COLO668 (cell line): ENCODE data around the gene ADAMTSL5.
"Not testable (repeated sequence)": the region's sequence is repeated elsewhere in the genome, so short reads cannot be mapped to it uniquely, and the experiment has no call there.

Source experiments
- DNase-seq: peaks from one replicate; lab custom pipeline; 2025; ENCODE audit not compliant: unreplicated experiment; lab: John Stamatoyannopoulos, UW

ADAMTSL5 gene

DNA sequence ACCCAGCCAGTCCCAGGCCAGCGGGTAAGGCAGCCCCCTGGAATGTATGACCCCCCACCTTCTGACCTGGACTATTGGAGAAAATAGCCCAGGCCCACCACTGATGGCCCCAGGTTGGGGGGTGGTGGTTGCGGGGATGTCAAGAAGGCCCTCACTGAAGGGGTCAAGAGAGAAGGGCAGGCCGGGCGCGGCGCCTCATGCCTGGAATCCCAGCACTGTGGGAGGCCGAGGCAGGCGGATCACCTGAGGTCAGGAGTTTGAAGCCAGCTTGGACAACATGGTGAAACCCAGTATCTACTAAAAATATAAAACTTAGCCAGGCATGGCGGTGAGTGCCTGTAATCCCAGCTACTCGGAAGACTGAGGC, 1.5 kb upstream of the ADAMTSL5 start:
- DNase-seq, result no peak

DNA sequence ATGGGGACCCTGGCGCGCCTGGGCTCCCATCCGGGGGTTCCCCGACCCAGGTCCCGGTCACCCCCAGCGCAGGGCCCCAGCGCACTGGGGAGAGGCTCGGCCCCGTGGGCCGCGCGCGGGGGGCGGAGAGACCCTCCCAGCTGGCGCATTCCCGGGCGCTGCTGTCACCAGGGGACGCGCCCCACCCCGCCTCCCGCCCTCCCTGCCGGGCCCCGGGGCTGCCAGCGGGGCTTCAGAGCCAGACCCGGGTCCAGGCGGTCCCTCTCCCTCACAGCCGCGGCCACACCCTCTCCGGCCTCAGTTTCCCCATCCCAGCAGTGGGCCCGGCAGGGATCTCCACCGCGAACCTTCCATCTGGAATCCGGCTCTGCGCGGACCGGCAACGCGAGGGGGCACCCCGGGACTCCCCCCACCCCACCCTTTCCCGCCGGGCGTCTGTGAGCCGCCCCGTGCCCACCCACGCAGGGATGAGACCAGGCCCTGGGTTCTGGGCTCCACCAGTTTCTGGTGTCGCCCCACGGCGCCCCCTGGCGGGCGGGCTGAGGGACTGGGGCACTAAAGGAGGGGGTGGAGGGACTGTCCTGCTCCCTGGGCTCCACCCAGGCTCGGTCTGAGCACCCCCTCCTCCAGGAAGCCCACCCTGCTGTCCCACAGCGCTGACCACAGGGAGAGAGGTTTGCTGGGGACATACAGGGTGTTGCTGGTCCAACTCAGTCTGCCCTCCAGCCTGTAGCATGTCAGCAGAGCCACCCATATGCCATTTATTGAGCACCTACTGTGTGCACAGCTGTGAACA, 878 bp upstream of the ADAMTSL5 start:
- peak; percentile 54 for DNase-seq

DNA sequence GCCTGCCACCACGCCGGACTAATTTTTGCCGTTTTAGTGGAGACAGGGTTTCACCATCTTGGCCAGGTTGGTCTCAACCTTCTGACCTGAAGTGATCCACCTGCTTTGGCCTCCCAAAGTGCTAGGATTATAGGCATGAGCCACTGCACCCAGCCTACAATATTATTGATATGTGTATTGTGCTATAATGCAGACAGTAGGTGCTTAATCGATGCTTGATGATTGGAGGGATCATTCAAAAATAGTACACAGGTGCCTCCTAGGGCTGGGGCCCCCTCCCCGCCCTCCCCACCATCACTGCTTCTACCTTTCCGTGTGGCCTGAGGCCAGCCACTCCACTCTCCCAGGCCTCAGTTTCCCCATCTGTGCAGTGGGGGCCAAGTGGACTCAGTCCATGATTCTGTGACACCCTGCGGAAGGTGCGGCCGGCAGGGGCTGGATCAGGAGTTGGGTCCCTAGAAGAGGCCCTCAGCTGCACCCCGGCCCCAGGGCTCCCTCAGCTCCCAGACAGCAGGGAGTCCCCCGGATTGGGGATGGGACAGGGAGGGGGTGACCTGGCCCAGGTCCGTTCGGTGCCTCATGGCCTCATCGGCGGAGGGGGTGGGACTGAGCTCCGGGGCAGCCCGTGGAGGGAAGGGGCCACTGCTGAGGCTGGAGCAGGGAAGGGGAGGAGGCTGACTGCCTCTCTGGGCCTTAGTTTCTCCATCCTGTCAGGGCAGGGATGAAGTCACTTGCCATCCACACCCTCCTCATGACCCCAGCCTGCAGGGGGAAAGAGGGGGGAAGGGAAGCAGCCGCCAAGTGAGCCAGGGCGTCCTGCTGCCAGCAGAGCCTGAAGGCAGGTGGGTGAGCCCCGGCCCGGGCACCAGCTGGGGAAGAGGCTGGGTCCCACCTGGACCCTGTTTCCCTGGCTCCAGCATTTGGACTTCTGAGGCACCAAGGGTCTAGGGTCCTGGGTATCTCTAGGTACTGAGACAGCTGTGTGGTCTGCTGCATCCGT, 1.2 kb downstream of the ADAMTSL5 start:
- DNase-seq, result no peak

DNA sequence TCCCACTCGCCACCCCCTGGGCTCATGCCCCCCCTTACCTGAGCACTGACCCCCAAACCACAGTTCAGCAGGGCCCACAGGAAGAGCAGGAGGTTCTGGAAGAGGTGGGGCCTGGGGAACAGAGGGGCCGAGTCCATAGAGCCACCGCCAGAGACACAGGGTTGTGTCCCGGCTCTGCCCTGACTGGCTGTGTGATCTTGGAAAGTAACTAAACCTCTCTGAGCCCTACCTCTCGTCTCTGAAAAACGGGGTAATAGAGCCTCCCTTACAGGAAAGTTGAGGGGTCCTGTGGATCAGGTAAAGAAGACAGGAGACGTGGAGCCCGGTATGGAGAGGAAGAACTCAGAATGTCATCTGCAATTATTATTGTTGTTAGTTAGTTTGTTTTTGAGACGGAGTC, 2.0 kb downstream of the ADAMTSL5 start:
- DNase-seq, result no peak

DNA sequence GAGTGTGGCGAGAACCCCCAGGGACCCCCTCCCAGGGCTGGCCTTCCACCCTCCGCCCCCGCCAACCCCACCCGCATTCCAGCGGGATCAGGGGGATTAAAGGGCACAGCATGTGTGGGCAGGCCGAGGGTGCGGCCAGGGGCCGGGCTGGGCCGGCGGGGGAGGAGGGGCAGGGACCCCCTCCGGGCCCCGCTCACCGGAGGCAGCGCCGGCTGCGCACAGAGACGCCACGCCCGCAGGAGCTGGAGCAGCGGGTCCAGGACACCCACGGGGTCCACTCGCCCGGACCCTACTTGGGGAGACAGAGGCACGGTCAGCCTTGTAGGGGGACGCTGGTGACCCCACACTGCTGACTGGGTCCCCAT, 2.4 kb downstream of the ADAMTSL5 start:
- DNase-seq, result no peak

DNA sequence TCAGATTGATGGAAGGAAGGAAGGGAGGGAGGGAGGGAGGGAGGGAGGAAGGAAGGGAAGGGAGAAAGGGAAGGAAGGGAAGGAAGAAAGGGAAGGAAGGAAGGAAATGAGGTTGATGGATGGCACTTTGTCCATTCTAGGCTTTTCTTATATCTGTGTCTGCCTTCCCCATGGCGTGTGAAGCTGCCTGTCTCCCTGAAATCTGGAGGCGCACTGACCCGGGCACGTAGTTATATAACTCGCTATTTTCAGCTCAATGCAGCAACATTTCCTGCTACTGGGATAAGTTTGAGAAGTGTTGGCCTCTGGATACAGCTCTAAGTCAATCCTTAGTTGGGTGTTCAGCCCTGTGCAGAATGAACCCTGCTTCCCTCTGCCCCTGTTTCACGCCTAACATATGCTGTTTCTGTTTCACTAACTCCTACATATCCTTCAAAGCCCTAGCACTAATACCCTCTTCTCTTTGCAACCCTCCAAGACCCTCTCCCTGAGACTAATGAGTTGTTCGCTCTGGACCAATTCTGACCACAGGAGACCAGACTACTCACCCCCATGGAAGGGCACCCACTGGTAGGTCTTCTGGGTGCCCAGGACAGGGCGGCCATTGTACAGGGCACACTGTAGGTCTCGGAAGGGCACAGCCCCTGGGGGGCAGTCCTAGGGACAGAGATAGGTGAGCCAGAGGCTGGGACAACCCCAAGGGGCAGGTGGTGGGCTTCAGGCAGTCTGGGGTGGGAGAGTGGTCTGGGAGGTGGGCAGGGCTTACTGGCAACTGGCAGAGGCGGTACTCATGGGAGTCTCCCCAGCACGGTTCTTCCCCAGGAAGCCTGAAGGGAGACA, 3.0 kb downstream of the ADAMTSL5 start:
- DNase-seq, result no peak

DNA sequence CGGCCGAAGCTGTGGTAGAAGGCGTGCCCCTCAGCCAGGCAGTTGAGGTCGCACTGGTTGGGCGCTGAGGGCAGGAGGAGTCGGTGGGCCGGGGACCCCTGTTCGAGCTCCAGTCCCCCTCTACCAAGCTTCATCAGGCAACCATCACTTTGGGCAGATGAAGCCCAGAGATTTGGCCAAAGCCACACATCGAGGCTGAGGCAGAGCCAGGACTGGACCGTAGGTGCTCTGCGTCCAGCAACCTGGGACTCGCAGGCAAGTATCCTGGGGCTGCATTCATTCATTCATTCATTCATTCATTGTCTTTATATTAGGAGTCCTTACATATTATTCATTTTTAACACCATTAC, 4.3 kb downstream of the ADAMTSL5 start:
- DNase-seq, result no peak

DNA sequence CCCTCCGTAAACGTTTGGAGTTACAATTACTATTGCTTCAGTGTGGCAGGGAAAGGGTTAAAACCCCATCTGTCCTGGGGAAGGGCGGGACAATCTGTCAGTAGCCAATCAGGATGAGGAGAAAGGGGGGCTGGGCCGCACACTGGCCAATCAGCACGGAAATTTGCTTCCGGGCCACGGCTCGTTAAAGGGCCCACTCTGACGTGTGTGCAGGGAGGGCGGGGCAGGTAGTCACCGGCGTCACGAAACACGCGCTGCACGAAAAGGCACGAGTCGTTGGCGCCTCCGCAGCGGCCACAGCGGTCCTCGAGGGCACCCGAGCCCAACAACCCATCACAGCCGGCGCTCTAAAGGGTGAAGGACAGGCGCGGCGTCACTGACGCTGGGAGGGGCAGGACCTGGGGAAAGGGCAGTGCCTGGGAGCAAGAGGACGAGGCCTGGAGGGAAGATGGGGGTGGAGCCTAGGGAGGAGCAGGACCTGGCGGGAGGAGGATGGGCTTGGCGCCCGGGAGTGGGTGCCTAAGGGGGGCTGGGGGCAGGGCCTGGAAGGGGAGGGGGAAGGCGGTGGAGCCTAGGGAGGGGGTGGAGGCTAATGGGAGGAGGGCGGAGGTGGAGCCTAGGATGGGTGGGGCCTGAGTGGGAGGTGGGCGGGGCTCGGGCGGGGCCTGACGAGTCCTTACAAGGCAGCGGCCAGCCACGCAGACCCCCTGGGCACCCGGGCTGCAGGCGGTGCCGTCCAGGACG, 4.9 kb downstream of the ADAMTSL5 start:
- peak; percentile 84 for DNase-seq

DNA sequence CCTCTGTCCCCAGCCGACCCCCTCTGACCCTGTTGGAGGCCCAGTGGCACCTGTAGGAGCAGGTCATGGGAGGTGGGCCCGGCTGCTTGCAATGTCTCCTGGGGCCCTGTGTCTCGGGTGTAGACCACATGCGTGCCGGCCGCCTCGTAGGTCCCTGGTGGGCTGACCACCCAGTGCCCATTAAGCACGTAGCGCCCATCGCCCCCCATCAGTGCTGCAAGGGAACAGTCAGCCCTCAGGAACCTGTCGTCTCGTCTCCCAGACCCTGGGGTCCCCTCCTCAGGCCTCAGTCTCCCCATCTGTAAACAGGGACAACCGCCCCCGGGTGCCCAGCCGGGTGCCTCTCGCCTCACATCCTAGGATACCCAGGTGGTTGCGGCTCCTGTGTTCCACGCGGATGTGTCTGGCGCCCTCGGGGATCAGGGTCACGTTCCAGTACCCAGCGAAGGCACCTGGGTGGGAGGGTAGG, 5.6 kb downstream of the ADAMTSL5 start:
- DNase-seq, result no peak

DNA sequence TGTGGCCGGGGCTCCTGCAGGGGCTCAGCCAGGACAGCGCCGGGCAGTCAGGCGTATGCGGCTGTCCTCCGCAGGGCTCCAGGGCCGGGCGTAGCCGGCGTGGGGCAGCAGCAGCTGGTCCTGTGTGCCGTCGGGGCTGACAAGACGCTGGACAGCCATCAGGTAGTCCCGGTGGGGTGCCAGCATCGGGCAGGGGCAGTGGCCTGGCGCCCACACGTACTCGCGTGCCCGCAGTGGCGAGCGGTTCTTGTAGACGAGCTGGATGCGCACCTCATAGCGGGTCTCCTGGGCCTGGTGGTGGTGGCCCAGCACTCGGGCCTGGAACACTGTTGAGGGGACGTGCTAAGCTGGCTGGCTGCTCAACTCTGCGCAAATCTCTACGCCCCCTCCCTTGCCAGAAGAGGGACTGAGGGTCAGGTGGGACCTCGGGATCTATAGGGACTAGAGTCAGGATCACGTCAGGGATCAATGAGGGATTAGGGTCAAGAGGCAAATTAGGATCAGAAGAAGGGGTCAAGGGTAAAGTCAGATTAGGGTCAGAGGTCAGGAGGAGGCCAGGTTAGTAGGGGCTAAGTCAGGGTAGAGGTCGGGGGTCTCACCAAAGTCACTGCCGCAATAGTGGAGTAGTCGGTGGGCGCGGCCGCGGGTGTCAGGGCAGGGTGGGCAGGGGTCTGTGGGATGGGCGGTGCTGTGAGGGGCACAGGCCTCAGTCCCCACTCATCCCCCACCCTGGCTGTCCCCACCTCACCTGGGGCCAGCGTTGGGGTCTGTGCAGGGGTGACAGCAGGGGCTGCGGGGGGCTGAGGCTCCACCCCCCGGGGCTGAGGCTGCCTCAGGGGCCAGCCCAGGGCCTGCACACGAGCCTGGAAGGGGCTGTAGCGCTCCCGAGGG, 6.6 kb downstream of the ADAMTSL5 start:
- DNase-seq, result no peak

DNA sequence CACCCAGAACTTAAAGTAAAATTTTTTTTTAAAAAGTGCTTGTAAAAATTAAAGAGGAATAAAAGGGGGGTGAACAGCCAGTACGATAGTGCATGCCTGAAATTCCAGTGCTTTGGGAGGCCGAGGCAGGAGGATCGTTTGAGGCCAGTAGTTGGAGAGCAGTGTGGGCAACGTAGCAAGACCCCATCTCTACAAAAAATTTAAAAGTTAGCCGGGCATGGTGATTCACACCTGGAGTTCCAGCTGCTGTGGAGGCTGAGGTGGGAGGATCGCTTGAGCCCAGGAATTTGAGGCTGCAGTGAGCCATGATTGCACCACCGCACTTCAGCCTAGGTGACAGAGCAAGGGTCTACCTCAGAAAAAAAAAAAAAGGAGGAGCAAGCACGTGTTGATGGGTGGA, 7.8 kb downstream of the ADAMTSL5 start:
- DNase-seq, result no peak

DNA sequence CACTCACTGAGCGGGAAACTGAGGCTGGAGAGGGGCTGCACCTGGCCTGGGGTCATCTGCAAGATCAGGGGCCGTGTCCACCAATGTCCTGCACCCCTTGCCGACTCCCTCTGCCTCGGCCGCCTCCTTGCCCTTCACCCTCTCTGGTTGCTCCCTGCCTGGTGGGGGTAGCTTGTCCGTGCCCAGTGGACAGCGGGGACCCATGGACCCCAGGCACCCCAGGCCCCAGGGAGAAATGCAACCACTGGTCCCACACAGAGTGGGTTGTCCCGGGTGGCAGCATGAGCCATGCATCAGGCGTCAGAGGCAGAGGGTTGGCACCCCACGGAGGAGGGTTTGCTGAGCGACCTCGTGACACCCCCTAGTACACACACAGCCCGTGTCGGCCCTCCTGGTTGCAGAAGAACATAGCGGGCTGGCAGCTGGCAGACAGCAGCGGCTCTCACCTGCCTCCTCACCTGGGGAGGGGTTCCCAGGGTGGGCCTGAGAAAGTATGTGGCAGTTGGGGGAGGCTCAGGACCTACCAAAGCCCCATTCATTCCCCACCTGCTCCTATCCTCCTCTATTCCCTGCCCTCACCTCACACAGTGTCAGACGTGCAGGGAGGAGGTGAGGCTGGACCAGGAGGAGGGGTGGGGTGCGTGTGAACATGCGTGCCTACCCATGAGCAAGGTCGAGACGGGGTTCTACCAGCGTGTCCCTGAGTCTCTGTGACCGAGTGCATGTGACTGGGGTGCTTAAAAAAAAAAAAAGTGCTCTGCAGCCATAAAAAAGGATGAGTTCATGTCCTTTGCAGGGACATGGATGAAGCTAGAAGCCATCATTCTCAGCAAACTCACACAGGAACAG, 8.7 kb downstream of the ADAMTSL5 start:
- DNase-seq, result no peak

DNA sequence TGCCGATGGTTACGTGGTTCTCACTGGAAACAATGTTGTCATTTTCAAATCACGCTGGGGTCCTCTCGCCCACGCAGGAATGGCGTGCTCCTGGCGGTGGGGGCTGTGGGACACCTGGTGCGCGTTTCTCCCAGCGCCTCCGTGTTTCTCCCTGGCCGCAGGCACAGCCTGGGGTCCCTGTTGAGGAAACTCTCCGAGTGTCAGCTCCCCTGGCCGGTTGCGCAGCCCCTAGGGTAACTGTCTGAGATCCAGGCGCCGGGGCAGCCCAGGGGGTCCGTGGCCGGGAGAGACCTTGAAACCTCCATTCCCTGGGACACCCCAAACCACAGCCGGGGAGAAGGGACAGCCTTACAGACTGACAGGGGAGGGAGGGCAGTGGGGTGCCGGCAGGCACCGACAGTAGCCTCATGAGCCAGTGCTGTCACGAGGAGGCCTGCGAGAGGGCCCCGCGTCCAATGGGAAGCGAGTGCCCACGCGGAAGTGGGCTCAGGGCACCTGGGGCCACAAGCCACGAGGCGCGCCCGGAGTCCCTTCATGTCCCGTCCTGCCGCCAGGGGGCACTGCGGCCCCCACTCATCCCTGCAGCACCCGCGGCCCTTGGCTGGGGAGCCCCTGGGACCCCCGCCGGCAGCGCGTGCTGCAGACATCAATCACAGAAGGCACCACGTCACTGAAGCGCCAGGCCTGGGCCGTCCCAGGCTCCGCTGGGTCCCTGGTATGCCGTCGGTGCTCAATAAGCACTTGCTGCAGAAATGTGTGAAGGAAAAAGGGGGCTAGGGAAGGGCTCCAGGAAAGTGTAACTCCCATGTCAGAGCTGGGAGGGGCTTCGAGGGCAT, 9.5 kb downstream of the ADAMTSL5 start:
- peak; percentile 48 for DNase-seq

DNA sequence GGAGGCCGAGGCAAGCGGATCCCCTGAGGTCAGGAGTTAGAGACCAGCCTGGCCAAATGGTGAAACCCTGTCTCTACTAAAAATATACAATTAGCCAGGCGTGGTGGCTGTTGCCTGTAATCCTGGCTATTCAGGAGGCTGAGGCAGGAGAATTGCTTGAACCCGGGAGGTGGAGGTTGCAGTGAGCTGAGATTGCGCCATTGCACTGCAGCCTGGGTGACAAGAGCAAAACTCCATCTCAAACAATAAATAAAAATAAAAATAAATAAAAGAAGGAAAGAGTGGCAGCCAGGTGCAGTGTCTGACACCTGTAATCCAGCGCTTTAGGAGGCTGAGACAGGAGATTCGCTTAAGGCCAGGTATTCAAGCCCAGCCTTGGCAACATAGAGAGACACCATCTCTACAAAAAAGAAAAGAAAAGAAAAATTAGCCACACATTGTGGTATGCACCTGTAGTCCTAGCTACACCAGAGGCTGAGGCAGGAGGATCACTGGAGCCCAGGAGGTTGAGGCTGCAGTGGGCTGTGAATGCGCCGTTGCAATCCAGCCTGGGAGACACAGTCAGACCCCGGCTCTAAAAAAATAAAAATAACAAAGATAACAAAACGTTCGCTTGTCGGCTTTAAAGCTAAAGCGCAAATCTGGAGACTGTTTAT, 10.3 kb downstream of the ADAMTSL5 start:
- no peak for DNase-seq

DNA sequence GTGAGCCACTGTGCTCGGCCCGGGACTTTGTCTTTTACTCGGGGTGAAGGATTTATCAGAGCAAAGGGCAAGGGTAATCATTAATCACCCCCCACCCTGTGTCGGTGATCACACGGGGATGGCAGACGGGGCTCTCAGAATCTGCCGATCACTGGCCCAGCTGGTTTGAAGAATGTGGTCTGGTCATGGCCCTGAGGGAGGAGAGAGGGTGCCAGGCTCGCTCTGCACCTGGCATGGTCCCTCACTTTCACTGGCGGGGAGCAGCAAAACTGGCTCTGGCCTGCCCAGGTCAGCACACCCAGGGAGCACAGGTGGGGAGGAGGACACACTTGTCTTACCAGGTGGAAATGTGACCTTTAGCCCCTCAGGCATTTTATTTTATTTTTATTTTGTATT, 11.6 kb downstream of the ADAMTSL5 start:
- peak; percentile 82 for DNase-seq

DNA sequence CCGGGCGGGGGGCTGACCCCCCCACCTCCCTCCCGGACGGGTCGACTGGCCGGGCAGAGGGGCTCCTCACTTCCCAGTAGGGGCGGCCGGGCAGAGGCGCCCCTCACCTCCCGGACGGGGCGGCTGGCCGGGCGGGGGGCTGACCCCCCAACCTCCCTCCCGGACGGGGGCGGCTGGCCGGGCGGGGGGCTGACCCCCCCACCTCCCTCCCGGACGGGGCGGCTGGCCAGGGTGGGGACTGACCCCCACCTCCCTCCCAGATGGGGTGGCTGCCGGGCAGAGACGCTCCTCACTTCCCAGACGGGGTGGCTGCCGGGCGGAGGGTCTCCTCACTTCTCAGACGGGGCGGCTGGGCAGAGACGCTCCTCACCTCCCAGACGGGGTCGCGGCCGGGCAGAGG, 13.6 kb downstream of the ADAMTSL5 start:
- DNase-seq, result not testable (repeated sequence)

DNA sequence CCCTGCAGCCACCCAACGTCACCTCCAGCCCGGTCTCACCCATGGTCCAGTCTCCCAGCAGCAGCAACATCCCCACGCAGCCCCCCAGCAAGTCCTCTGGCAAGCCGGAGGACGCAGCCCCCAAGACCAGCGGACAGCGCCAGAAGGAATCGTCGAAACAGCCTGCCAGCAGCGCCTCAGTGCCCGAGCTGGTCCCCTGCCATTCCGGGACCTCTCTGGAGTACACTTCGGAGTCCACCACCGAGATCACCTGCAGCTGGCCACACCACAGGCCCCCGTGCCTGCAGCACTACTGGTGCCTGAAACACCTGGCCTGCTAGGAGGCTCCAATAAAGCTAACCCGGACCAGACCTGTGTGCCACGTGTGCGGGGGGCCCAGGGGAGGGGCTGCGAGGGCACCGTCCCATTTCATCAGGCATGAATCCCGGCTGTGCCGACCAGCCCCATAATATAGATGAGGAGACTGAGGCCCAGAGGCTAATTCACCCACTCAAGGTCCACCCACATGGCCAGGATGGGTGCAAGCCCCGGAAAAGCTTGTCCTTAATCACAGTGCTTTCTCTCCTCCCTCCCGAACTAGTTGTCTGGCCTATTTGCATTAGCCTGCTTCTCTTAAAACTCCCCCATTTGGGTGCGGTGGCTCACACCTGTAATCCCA, 15.1 kb downstream of the ADAMTSL5 start:
- no peak for DNase-seq
